CD8-positive, alpha-beta memory T cell (primary cell): ENCODE measurements around the gene CXCL14. TPM values are rescaled to one million over a fixed set of nuclear protein-coding genes. Genes with fewer than 3 reads are reported as not detected.

ENCODE experiments used
- CTCF ChIA-PET: fragments of 350-600 bp; sonication (Branson Sonifier 250); formaldehyde crosslinking; loops from one replicate; lab custom pipeline; 2021; ENCODE audit warnings: antibody characterized with exemption; lab: Charles Lee
- POLR2A ChIA-PET: fragments of 350-600 bp; sonication (Branson Sonifier 250); formaldehyde crosslinking; loops from one replicate; lab custom pipeline; 2021; ENCODE audit warnings: antibody characterized with exemption; lab: Charles Lee
- DNase-seq, 5 donors: peaks; one replicate each; pipeline versions ENCODE4 v3.0.0 to v3.0.0-alpha.2; 2020 to 2022; ENCODE audit warnings: mixed read lengths in 1 of 5
- H3K27ac ChIP-seq: one replicate; pipeline ENCODE4 v1.7.0; 2013; ENCODE audit warnings: low read depth, mild to moderate bottlenecking, low read length, moderate library complexity
- H3K27me3 ChIP-seq: 2 replicates; pipeline ENCODE4 v1.7.0; 2013; ENCODE audit warnings: low read length, mild to moderate bottlenecking; ENCODE audit not compliant: insufficient read depth, poor library complexity, severe bottlenecking
- H3K36me3 ChIP-seq: 2 replicates; pipeline ENCODE4 v1.7.0; 2013; ENCODE audit warnings: mild to moderate bottlenecking, low read length, moderate library complexity; ENCODE audit not compliant: insufficient read depth
- H3K4me1 ChIP-seq: 2 replicates; pipeline ENCODE4 v1.7.0; 2013; ENCODE audit warnings: mild to moderate bottlenecking, low read length, moderate library complexity; ENCODE audit not compliant: insufficient read depth
- H3K4me3 ChIP-seq: 2 replicates; pipeline ENCODE4 v1.7.0; 2013; ENCODE audit warnings: mild to moderate bottlenecking, low read length
- H3K9me3 ChIP-seq: 2 replicates; pipeline ENCODE4 v1.7.0; 2013; ENCODE audit warnings: mild to moderate bottlenecking, low read length
- H3K27ac Mint-ChIP-seq, 8 donors: one replicate each; pipeline ENCODE4 v1.8.0; 2020 to 2021; ENCODE audit warnings: mixed read lengths in 8 of 8, mild to moderate bottlenecking in 6 of 8, inconsistent platforms in 3 of 8, moderate library complexity in 3 of 8
- H3K27me3 Mint-ChIP-seq, 2 donors: one replicate each; pipeline ENCODE4 v1.8.0; 2020 to 2021; ENCODE audit warnings: mixed read lengths in 2 of 2, mild to moderate bottlenecking in 1 of 2, moderate library complexity in 1 of 2
- H3K36me3 Mint-ChIP-seq, 3 donors: one replicate each; pipeline ENCODE4 v1.8.0; 2020 to 2021; ENCODE audit warnings: mixed read lengths in 3 of 3, inconsistent platforms in 1 of 3, mild to moderate bottlenecking in 1 of 3
- H3K4me1 Mint-ChIP-seq, 3 donors: one replicate each; pipeline ENCODE4 v1.8.0; 2020 to 2021; ENCODE audit warnings: mixed read lengths in 3 of 3, inconsistent platforms in 1 of 3, mild to moderate bottlenecking in 1 of 3
- H3K4me3 Mint-ChIP-seq, 7 donors: one replicate each; pipeline ENCODE4 v1.8.0; 2020 to 2021; ENCODE audit warnings: mixed read lengths in 7 of 7, mild to moderate bottlenecking in 6 of 7, moderate library complexity in 4 of 7, inconsistent platforms in 2 of 7
- H3K9me3 Mint-ChIP-seq, 5 donors: one replicate each; pipeline ENCODE4 v1.8.0; 2020 to 2022; ENCODE audit warnings: mixed read lengths in 5 of 5, mild to moderate bottlenecking in 3 of 5, moderate library complexity in 2 of 5, inconsistent platforms in 1 of 5
- polyA plus RNA-seq: library from polyadenylated mRNA; unstranded; fragments of 300-500 nt; fragmentation: Illumina TruSeq; gene quantifications from one replicate; pipeline ENCODE4 v1.2.3, GENCODE V29; 2021
- total RNA-seq, 2 experiments: library from RNA; stranded (reverse); gene quantifications; one replicate each; pipeline ENCODE4 v1.2.3, GENCODE V29; 2021

The CXCL14 gene
- total and polyA plus RNA-seq, 3 experiments from 2014 or later = not detected

DNA sequence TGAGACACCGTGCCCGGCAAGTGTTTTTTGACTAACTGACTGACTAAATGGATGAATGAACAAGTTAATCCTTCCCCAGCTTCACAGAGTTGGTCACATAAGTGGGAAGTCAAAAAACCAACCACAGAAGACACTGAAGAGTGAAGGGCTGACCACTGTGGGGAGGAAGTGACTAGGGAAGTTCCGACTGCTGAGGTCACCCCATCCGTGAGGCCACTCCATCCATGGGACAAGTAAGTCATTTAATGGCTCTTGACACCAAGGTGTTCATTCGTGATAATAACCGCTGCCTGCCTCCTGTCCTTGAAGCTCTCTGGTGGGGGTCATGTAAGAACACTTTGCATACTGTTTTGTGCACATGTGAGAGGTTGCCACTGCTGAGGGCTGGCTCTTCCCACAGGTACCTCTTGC, 22.2 kb upstream of the CXCL14 start:
- H3K4me3 ChIP-seq = no peak overlapping the region
- ChIA-PET CTCF (no interaction called here), POLR2A (no interaction called here)
- no peaks in the 10 kb centered on the region for H3K9me3 ChIP-seq
- no peaks in the 10 kb centered on the region for H3K27me3 ChIP-seq
- H3K27ac Mint-ChIP-seq = no peak overlapping the region
- H3K27me3 Mint-ChIP-seq = peaks cover 3 to 17% of the 10 kb centered on the region in 2 donors
- no peak overlapping the region for H3K4me3 Mint-ChIP-seq
- H3K36me3 Mint-ChIP-seq = no peaks in the 10 kb centered on the region
- DNase-seq = no peak
- H3K27ac ChIP-seq = no peak overlapping the region
- peaks cover 0 to 4% (median 0%) of the 10 kb centered on the region in 5 donors for H3K9me3 Mint-ChIP-seq
- no peaks in the 10 kb centered on the region for H3K4me1 ChIP-seq
- no peaks in the 10 kb centered on the region for H3K36me3 ChIP-seq
- no peaks in the 10 kb centered on the region for H3K4me1 Mint-ChIP-seq

DNA sequence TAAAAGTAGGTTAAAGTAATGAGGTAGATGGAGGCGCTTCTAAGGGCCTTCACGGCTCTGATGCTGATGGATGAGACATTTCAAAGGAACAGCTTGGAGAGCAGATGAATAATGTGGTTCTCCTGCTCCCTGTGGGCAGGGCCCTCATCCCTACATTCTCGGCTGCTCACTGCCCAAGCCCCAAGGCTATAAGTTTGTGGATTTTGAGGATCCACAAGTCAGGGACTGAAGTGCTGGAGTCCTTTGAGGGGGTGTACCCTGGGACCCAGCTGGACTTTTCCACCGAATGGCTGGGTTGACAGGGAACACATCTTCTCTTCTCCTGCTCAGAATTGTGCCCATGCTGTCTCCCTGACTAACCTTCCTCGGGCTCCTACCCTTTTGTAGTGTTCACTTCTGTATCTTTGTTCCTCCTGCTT, 21.4 kb upstream of the CXCL14 start:
- Histone ChIP-seq H3K4me1 (no peaks in the 10 kb centered on the region), H3K9me3 (no peaks in the 10 kb centered on the region), H3K4me3 (no peak overlapping the region), H3K27me3 (no peaks in the 10 kb centered on the region), H3K36me3 (no peaks in the 10 kb centered on the region), H3K27ac (no peak overlapping the region)
- Mint-ChIP-seq H3K4me3 (no peak overlapping the region), H3K27me3 (peaks cover 5 to 17% of the 10 kb centered on the region in 2 donors), H3K27ac (peak overlapping the region in 1 of 8 donors; percentile 43), H3K4me1 (no peaks in the 10 kb centered on the region), H3K36me3 (no peaks in the 10 kb centered on the region), H3K9me3 (peaks cover 0 to 4% (median 0%) of the 10 kb centered on the region in 5 donors)
- no peak for DNase-seq
- ChIA-PET CTCF (no interaction called here), POLR2A (no interaction called here)

GRCh38 chr5:135599421-135600151, 20.8 kb upstream of the CXCL14 start:
- Mint-ChIP-seq H3K4me1 (no peaks in the 10 kb centered on the region), H3K27ac (no peak overlapping the region), H3K9me3 (peaks cover 0 to 4% (median 0%) of the 10 kb centered on the region in 5 donors), H3K27me3 (peaks cover 5 to 14% of the 10 kb centered on the region in 2 donors), H3K4me3 (no peak overlapping the region), H3K36me3 (no peaks in the 10 kb centered on the region)
- Histone ChIP-seq H3K27ac (no peak overlapping the region), H3K4me1 (no peaks in the 10 kb centered on the region), H3K36me3 (no peaks in the 10 kb centered on the region), H3K27me3 (no peaks in the 10 kb centered on the region), H3K4me3 (no peak overlapping the region), H3K9me3 (no peaks in the 10 kb centered on the region)
- ChIA-PET CTCF (no interaction called here), POLR2A (no interaction called here)
- no peak for DNase-seq

- Histone ChIP-seq H3K36me3 (no peaks in the 10 kb centered on the region), H3K9me3 (no peaks in the 10 kb centered on the region), H3K27ac (no peak overlapping the region), H3K27me3 (no peaks in the 10 kb centered on the region), H3K4me3 (no peak overlapping the region), H3K4me1 (no peaks in the 10 kb centered on the region)
- ChIA-PET CTCF (no interaction called here), POLR2A (no interaction called here)
- Mint-ChIP-seq H3K36me3 (no peaks in the 10 kb centered on the region), H3K4me3 (no peak overlapping the region), H3K9me3 (peaks cover 0 to 4% (median 0%) of the 10 kb centered on the region in 5 donors), H3K4me1 (no peaks in the 10 kb centered on the region), H3K27me3 (peaks cover 5 to 12% of the 10 kb centered on the region in 2 donors), H3K27ac (no peak overlapping the region)
- no peak for DNase-seq
These were observed 20.1 kb upstream of the CXCL14 start for GRCh38 chr5:135598691-135599395.

DNA sequence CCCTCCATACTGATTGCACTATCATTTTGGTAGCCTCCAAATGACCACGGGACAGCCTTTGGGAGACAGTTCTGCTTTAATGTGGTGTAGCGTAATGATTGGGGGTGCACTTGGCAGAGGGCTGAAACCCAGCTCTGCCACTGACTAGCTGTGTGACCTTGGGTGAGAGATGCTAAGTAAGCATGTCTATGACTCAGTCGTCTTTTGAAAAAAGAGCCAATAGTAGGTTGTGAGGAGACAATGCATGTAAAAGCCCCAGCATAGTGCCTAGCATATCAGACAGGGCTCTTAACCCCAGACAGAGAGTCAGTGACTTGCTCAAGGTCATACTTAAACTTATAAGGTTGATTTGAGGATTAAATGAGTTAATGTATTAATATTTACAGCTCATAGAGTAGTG, 18.0 kb upstream of the CXCL14 start:
- Histone ChIP-seq H3K36me3 (no peaks in the 10 kb centered on the region), H3K4me1 (no peaks in the 10 kb centered on the region), H3K27me3 (no peaks in the 10 kb centered on the region), H3K9me3 (no peaks in the 10 kb centered on the region), H3K4me3 (no peak overlapping the region), H3K27ac (no peak overlapping the region)
- no peaks in the 10 kb centered on the region for H3K4me1 Mint-ChIP-seq
- H3K27ac Mint-ChIP-seq = no peak overlapping the region
- no peaks in the 10 kb centered on the region for H3K36me3 Mint-ChIP-seq
- CTCF ChIA-PET = no interaction called here
- no peak for DNase-seq
- H3K4me3 Mint-ChIP-seq = no peak overlapping the region
- peaks cover 0 to 4% (median 1%) of the 10 kb centered on the region in 5 donors for H3K9me3 Mint-ChIP-seq
- POLR2A ChIA-PET = no interaction called here
- H3K27me3 Mint-ChIP-seq = peaks cover 7 to 12% of the 10 kb centered on the region in 2 donors

- Histone ChIP-seq H3K27ac (no peak overlapping the region), H3K4me1 (no peaks in the 10 kb centered on the region), H3K9me3 (no peaks in the 10 kb centered on the region), H3K27me3 (no peaks in the 10 kb centered on the region), H3K4me3 (no peak overlapping the region), H3K36me3 (no peaks in the 10 kb centered on the region)
- CTCF ChIA-PET = no interaction called here
- no peaks in the 10 kb centered on the region for H3K4me1 Mint-ChIP-seq
- POLR2A ChIA-PET = no interaction called here
- H3K9me3 Mint-ChIP-seq = peaks cover 0 to 4% (median 1%) of the 10 kb centered on the region in 5 donors
- H3K27me3 Mint-ChIP-seq = peaks cover 7 to 9% of the 10 kb centered on the region in 2 donors
- H3K36me3 Mint-ChIP-seq = no peaks in the 10 kb centered on the region
- DNase-seq = no peak
- H3K4me3 Mint-ChIP-seq = no peak overlapping the region
- H3K27ac Mint-ChIP-seq = no peak overlapping the region
These were observed 17.5 kb upstream of the CXCL14 start for GRCh38 chr5:135596157-135596763.

GRCh38 chr5:135594416-135594960, 15.7 kb upstream of the CXCL14 start:
- Mint-ChIP-seq H3K27ac (no peak overlapping the region), H3K4me3 (no peak overlapping the region), H3K4me1 (no peaks in the 10 kb centered on the region), H3K27me3 (peaks cover 6 to 7% of the 10 kb centered on the region in 2 donors), H3K9me3 (peaks cover 0 to 2% (median 0%) of the 10 kb centered on the region in 5 donors), H3K36me3 (no peaks in the 10 kb centered on the region)
- H3K27me3 ChIP-seq = no peaks in the 10 kb centered on the region
- no peaks in the 10 kb centered on the region for H3K9me3 ChIP-seq
- CTCF ChIA-PET = no interaction called here
- DNase-seq = no peak
- POLR2A ChIA-PET = no interaction called here
- no peak overlapping the region for H3K4me3 ChIP-seq
- H3K27ac ChIP-seq = no peak overlapping the region
- H3K4me1 ChIP-seq = no peaks in the 10 kb centered on the region
- no peaks in the 10 kb centered on the region for H3K36me3 ChIP-seq

DNA sequence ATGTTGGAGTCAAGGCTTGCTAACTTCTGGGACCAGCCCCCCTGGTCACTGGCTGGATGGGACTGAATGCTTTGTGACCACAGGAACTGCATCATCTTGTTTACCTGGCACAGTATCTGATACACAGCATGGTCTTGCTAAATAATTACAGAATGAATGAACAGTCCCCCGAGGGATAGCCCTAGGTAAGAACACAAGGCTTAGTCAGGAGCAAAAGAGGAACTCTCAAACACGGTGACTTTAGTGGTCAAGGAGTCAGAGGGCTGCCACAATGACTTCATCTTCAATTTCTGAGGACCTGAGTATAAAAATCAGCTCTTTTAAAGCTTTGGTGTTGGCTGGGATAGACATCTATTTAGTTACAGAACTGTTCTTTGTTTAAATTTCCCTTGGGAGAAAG, 15.1 kb upstream of the CXCL14 start:
- H3K4me3 ChIP-seq = no peak overlapping the region
- no peaks in the 10 kb centered on the region for H3K27me3 ChIP-seq
- H3K36me3 Mint-ChIP-seq = no peaks in the 10 kb centered on the region
- DNase-seq = no peak
- H3K9me3 ChIP-seq = no peaks in the 10 kb centered on the region
- ChIA-PET CTCF (no interaction called here), POLR2A (no interaction called here)
- H3K36me3 ChIP-seq = no peaks in the 10 kb centered on the region
- H3K4me1 ChIP-seq = no peaks in the 10 kb centered on the region
- H3K4me1 Mint-ChIP-seq = no peaks in the 10 kb centered on the region
- peaks cover 6 to 7% of the 10 kb centered on the region in 2 donors for H3K27me3 Mint-ChIP-seq
- no peak overlapping the region for H3K4me3 Mint-ChIP-seq
- no peak overlapping the region for H3K27ac Mint-ChIP-seq
- peaks cover 0 to 2% (median 0%) of the 10 kb centered on the region in 5 donors for H3K9me3 Mint-ChIP-seq
- no peak overlapping the region for H3K27ac ChIP-seq
